T-helper 1 cell (primary cell): ENCODE measurements around the gene XRCC1.
"Not testable (repeated sequence)": the region's sequence is repeated elsewhere in the genome, so short reads cannot be mapped to it uniquely, and the experiment has no call there.

Source experiments
- DNase-seq, 5 donors: peaks; one replicate each; pipeline ENCODE4 v3.0.0-alpha.2; 2012 to 2020

Gene XRCC1

GRCh38 chr19:43574424-43575155 lies 737 bp downstream of the XRCC1 start:
- no peak for DNase-seq

DNA sequence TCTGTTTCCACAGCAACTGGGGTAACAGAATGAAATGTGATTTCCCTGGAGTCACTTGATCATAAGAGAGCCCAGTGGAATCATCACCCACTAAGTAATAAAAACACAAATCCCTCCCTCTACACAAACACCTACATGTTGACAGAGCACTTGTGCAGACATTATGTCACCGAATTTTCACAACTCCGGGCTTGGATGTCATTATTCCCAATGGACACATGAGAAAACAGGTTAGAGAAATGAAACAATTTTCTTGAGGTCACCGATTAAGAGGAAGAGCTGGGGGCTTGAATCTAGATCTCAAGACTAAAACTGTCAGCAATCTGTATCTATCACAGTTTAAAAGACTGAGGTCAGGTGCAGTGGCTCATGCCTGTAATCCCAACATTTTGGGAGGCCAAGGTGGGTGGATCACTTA lies 3.1 kb downstream of the XRCC1 start:
- no peak for DNase-seq

DNA sequence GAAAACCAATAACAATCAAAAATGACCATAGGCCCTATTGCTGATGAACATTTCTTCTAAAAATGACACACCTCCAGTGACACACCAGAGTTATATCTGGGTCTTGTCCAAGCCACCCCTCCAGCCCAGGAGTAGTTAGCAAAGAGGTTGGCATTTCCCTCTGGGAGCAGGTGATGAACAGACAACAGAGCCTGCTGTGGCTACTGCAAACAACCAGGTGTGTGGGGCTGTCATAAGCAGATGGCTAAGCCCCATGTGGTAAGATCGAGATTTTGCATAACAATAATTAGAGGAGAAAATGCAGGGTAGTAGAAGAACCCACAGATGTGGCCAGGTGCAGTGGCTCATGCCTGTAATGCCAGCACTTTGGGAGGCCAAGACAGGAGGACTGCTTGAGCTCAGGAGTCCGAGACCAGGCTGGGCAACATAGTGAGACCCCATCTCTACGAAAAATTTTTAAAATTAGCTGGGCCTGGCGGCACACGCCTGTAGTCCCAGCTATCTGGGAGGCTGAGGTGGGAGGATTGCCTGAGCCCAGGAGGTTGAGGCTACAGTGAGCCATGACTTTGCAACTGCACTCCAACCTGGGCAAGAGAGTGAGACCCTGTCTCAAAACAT lies 5.0 kb downstream of the XRCC1 start:
- DNase-seq = no peak

DNA sequence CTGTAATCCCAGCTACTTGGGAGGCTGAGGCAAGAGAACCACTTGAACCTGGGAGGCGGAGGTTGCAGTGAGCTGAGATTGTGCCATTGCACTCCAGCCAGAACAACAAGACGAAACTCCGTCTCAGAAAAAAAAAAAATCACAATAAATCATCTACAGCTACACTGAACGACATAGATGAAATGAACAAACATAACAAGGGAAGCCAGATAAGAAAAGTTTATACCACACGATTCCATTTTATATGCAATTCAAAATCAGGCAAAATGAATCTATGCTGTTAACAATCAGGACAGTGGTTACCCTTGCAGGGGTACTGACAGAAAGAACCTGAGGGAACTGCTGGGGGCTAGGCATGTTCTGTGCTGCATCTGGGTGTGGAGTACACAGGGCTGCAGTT lies 5.7 kb downstream of the XRCC1 start:
- DNase-seq = no peak

DNA sequence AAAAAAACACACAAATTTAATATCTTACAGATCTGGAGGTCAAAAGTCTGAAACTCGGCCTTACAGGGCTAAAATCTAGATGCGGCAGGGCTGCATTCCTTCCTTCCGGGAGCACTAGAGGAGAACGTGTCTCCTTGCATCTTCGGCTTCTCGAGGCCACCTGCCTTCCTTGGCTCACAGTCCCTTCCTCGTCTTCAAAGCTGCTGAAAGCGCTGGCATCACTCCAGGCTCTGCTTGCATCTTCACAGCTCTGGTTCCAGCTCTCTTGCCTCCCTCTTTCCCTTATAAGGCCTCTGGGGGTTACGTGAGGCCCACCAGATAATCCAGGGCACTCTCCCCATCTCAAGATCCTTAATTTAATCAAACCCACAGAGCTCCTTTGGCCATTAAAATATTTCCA lies 10.5 kb downstream of the XRCC1 start:
- DNase-seq = no peak

DNA sequence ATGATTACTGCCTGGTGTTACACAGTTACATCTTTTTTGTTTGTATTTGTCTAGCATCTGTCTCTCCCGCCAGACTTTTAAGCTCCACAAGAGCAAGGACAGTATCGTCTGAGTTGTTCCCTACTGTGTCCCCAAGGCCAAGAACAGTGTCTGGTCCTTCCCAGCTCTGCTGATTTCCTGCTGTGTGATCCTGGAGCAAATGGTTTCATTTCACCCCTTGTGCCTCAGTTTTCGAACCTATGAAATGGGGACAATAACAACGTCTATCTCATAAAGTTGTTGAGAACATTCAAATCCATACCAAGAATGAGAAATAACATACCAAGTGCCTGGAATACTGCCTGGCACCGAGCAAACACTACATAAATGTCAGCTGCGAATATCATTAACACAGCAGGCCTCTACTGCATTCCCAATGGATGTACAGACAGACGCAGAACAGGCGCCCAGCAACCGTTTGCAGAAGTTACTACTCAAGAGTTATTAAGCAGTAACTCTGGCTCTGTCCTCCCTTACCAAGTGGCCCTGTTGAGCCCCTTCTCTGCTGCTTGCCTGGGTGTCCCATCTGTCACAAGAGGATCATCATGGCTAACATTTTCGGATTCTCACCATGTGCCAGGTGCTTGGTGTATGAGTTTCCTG lies 11.4 kb downstream of the XRCC1 start:
- no peak for DNase-seq

DNA sequence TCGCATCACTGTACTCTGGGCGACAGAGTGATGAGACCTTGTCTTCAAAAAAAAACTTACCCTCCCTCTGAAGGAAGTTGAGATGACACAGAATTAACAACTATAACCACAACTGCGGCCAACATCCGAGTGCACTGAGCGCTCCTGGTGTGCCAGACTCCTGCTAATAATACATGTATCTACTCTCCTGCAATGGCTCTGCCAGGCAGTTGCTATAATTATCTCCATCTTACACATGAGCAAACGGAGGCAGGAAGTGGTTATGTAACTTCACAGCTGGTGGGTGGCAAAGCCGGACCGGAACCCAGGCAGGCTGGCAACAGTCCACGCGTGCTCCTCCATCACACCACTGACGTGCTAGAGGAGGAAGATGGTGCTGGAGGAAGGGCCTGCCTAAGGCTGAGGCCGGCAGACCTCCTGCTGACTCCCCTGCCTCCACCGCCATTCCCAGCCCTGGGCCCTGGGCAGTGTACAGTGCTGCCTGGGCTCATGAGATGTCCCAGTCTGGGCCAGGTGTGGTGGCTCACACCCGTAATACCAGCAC lies 12.6 kb downstream of the XRCC1 start:
- DNase-seq = peak; percentile 49 to 94 (median 66)

GRCh38 chr19:43562226-43562697 lies 13.1 kb downstream of the XRCC1 start:
- peak in 1 of 5 donors; percentile 7 for DNase-seq

DNA sequence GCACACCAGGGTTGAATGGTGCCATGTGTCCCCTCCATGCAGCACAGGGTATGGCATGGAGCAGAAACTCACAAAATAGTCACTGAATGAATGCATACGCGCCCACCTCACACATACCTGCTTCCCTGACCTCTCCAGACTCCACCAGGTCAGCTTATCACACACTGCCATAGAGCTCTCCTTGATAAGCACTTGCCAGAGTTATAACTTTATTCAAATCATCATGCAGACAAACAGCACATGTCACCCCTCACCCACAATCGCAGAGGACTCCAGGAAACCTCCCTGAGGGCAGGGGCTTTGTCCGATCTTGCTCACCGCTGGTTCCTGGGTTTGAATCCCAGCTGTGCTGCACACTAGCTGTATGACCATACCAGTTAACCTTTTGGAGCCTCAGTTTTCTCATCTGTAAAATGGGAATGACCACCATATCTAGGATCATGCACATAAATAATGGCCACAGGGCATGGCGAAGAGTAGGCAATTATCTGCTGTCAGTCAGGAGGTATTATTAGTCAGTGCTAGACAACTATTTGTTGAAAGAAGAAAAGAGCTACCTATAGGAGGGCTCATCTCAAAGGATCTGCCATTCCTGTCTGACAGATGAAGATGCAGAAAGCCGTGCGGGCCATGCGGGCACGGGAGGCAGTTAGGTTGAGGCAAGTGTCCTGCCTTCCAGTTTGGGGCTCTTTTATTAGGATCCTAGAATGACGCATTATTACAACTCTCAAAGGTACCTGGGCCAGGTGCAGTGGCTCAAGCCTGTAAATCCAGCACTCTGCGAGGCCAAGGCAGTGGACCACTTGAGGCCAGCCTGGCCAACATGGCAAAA lies 14.0 kb downstream of the XRCC1 start:
- no peak for DNase-seq

DNA sequence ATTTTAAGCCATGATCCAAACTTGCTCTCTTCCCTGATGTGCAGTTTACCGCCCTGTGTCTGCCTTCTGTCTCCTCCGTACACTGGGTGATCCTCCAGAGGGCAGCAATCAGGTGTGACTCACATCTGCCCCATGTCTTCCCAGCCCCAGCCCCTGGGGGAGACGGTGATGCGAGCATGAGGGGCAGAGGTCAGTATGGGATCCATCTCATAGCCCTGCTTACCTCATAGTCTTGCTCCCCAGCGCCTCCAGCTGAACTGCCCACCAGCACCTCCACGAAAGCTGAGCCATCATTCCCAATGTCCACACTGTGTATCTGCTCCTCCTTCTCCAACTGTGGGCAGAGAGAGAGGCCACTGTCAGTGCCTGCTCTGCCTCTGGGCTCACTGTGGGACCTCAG lies 14.6 kb downstream of the XRCC1 start:
- DNase-seq = no peak

DNA sequence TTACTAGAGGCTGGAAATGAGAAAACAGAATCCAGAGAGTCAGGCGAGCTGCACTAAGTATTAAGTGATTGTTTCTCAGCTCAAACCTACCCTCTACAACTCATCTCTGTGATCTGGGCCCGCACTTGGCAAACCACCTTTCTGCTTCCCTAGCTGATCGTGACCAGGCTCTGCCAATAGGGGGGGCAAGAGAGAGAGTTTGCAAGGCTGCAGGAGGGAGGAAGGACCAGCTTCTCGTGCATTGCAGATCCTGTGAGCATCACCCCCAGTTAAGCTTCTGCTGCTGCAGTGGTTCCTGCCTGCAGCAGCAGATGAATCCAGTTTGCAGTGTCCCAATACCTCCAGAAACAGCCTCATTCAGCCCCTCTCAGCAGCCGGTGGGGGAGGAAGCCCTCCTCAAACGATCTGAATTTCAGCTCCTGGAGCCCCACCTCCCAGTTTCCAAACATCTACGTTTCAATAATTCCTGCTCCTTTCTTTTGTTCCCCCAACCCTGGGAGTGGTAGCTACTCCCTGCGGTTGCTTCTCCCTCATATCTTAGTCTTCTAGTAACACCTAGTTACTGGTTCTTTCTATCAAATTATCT lies 20.0 kb downstream of the XRCC1 start:
- DNase-seq = peak; percentile 52 to 83 (median 74)

- DNase-seq = no peak
Measured at GRCh38 chr19:43554317-43554895, 20.9 kb downstream of the XRCC1 start.

DNA sequence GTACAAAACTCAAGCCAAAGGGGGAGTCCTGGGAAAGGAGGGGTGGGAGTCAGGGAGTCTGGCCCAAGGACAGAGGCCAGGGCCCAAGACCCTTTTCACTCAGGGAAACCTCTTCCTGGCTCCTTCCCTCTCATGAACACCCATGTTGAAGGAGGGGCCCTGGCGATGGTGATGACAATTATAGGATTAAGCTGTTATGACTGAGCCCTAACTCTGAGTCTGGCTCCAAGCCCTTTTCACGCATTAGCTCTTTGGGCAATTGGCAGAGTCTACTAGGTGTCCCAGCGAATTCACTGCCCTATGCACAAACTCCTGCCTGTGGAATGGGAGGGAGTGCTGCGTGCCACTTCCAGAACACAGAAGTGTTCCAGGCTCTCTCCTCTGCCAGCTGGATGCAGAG lies 21.7 kb downstream of the XRCC1 start:
- DNase-seq = no peak

GRCh38 chr19:43552616-43553015 lies 22.7 kb downstream of the XRCC1 start:
- DNase-seq = no peak

DNA sequence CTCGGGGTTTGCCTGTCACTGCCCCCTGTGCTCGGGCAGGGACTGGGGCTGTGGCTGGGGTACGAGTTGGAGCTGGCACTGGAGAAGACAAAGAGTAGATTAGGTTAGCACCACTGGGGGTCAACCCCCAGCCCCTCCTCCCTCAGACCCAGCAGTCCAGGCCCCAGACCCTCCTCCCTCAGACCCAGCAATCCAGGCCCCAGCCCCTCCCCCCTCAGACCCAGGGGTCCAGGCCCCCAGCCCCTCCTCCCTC lies 23.2 kb downstream of the XRCC1 start:
- DNase-seq = no peak

DNA sequence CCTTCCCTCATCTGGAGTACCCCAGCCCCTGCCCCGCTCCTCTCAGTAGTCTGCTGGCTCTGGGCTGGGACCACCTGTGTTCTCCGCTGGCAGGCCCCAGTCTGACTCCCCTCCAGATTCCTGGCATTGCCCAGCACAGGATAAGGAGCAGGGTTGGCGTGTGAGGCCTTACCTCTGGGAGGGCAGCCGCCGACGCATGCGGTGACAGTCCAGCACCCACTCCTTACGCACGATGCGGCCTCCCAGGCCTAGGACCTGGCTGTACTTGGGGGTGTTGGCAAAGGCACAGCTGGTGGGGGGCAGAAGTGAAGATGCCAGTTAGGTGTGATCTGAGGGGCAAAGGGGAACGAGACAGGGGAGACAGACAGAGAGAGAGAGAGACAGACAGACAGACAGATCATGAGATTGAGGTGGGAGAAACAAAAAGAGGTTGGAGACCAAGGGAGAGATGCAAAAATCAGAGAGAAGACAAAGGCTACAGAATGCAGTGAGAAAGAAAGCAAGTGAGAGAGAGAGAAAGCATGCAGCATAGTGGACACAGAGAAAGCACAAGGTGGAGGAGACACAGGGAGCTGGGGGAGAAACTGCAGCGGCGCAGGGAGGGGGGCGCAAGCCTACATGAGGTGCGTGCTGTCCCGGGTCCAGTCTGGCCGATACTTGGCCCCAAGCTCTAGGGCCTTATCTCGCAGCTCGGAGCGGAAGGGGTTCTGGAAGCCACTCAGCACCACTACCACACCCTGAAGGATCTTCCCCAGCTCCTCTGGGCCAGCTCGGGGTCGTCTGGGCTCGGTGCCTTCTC lies 23.7 kb downstream of the XRCC1 start:
- DNase-seq = no peak

DNA sequence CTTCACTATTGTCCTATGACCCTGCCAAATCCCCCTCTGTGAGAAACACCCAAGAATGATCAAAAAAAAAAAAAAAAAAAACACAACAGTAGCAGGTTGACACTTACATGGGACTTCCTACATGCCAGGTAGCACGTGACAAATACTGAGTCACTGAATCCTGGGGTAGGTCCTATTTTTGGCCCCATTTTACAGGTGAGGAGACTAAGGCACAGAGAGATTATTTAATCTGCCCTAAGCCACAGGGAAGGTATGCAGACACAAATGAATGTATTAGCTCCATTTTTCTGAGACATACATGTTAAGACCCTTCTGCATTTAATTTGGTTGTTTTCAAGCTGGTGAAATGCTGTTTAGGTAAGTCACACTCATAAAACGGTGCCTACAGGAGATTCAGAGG lies 26.6 kb downstream of the XRCC1 start:
- DNase-seq = no peak

DNA sequence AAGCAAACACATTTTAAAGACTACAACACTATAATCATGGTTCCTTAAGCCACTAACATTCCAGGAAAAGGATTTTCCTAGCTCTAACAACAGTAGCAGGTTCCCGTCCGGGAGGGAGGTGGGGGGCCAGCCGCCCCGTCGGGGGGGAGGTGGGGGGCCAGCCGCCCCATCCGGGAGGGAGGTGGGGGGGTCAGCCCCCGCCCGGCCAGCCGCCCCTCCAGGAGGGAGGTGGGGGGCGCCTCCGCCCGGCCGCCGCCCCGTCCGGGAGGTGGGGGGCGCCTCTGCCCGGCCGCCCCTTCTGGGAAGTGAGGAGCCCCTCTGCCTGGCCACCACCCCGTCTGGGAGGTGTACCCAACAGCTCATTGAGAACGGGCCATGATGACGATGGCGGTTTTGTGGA lies 27.4 kb downstream of the XRCC1 start:
- DNase-seq = not testable (repeated sequence)

- DNase-seq = no peak
Measured at GRCh38 chr19:43546581-43546980, 28.7 kb downstream of the XRCC1 start.

- DNase-seq = no peak
Measured at GRCh38 chr19:43545981-43546380, 29.3 kb downstream of the XRCC1 start.

DNA sequence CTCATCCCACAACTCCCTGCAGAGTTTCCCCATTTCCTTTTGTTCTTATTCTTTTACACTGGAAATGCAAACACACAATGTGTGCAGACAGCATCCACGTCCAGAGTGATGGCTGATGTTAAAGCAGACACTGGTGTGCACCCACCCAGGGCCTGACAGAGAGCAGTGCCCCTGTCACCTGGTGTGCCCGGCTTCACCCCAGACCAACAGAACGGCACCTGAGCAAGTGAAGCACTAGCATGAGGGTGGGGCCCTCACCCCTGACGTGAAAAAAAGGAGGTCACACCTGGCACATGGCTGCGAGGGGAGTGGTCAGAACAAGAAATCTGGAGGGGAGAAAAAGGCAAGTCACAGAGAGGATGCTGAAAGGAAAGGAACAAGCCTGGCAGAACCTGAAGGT lies 30.1 kb downstream of the XRCC1 start:
- DNase-seq = no peak

- DNase-seq = no peak
Measured at GRCh38 chr19:43544077-43544476, 31.2 kb downstream of the XRCC1 start.
